HG02938 (cell line): ENCODE measurements around the gene MFN1.

Experiments
- ATAC-seq: cut with Tn5 transposase; IDR thresholded peaks from one replicate; pipeline ENCODE4 v1.9.1; 2021; ENCODE audit warnings: mild to moderate bottlenecking, moderate library complexity; ENCODE audit not compliant: unreplicated experiment

Gene MFN1

GRCh38 chr3:179428876-179429548 lies 81.5 kb downstream of the MFN1 start:
- ATAC-seq = no peak

DNA sequence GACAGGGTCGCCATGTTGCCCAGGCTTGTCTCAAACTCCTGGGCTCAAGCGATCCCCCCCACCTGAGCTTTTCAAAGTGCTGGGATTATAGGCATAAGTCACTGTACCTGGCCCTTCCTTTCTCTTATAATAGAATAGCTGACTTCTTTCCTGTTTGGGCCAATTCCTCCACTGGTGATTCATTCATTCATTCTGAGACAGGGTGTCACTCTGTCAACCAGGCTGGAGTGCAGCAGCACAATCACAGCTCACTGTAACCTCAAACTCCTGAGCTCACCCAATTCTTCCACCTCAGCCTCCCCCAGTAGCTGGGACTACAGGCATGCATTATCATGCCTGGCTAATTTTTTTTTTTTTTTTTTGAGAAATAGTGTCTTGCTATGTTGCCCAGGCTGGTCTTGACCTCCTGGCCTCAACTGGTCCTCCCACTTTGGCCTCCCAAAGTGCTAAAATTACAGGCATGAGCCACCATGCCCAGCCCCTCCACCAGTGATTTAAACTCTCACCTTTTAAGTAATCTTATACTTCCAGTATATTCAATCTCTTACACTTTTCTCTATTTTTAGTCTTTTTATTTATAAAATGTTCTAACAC lies 82.9 kb downstream of the MFN1 start:
- ATAC-seq = no peak

DNA sequence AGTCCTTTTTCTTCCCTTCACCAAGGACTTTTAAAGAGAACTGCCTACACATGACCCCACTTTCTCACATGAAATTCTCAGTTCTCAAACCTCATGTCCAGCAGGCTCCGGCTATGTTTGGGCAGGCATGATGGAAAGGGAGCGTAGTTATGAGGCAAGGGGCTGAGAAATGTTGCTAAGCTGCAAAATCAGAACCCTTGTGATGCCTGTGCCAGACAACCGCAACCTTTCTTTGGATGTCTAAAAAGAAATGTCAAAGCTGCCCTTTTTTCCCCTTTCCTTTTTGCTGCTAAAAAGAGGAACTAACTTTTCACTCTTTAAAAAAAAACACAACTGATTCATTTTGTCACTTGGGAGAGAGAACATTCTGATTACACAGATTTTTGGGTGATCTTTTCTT lies 84.5 kb downstream of the MFN1 start:
- peak; percentile 55 for ATAC-seq

GRCh38 chr3:179432451-179432850 lies 84.9 kb downstream of the MFN1 start:
- ATAC-seq = no peak

DNA sequence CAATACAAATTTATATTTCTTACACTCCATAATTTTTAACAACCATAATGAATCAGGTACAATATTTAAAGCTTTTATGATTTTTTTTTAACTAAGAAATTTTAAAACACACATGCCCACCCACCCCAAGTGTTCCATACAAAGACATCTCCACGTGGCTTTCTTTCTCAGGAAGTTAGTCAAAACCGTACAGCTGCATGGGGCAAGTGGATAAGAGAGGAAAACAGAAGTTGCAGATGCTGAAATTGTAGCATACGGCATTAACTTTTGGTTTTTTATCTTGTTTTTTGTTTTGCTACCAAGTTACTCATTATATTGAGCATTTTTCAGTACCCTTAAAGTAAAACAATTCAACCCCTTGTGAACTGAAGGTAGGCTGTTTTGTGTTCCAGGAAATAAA lies 89.0 kb downstream of the MFN1 start:
- ATAC-seq = no peak

DNA sequence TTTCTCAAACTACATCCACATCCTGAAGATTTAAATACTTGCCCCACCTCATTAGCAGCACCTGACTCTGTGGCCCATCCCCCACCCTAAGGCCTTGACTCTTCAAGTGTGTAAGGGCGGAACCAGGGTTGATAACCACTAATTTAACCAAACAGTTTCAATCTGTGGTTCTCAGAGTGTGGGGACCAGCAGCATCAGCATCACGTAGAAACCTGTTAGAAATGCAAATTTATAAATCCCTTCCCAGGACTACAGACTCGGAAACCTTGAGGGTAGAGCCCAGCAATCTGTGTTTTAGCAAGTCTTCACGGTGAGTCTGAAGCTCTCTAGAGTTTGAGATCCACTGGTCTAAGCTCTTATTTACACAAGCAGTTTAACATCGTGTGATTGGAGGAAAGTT lies 91.3 kb downstream of the MFN1 start:
- peak; percentile 76 for ATAC-seq
